ENCODE data around the gene FCHSD1.

DNA sequence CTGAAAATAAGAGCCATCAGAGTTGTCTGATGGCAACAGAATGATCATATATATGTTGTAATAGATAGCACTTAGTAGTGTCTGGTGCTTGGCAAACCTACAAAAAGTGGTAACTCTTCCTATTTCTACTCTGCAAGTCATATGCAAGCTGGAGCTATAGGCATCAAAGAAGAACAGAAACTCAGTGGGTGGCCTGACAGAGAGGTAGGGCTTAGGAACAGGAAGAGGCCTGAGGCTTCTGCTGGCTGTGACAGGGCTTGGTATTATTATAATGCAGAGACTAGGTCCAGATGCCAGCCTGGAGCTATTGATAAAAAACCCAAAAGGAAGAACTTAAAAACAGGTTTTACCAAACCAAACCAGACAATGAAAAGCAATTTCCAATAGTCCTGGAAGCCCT lies 28.0 kb downstream of the FCHSD1 start:
- no peak for TF ChIP-seq POLR2A (IDR thresholded peaks at IDR 0.05)
- TF ChIP-seq, protein P1, sequence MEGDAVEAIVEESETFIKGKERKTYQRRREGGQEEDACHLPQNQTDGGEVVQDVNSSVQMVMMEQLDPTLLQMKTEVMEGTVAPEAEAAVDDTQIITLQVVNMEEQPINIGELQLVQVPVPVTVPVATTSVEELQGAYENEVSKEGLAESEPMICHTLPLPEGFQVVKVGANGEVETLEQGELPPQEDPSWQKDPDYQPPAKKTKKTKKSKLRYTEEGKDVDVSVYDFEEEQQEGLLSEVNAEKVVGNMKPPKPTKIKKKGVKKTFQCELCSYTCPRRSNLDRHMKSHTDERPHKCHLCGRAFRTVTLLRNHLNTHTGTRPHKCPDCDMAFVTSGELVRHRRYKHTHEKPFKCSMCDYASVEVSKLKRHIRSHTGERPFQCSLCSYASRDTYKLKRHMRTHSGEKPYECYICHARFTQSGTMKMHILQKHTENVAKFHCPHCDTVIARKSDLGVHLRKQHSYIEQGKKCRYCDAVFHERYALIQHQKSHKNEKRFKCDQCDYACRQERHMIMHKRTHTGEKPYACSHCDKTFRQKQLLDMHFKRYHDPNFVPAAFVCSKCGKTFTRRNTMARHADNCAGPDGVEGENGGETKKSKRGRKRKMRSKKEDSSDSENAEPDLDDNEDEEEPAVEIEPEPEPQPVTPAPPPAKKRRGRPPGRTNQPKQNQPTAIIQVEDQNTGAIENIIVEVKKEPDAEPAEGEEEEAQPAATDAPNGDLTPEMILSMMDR (IDR thresholded peaks at IDR 0.05): no peak
